HG03025 (cell line): ENCODE data around the gene SREK1IP1.

ENCODE experiments used
- ATAC-seq: cut with Tn5 transposase; IDR thresholded peaks from one replicate; pipeline ENCODE4 v1.9.1; 2021; ENCODE audit warnings: mild to moderate bottlenecking, moderate library complexity; ENCODE audit not compliant: unreplicated experiment, low FRiP score

The SREK1IP1 gene

DNA sequence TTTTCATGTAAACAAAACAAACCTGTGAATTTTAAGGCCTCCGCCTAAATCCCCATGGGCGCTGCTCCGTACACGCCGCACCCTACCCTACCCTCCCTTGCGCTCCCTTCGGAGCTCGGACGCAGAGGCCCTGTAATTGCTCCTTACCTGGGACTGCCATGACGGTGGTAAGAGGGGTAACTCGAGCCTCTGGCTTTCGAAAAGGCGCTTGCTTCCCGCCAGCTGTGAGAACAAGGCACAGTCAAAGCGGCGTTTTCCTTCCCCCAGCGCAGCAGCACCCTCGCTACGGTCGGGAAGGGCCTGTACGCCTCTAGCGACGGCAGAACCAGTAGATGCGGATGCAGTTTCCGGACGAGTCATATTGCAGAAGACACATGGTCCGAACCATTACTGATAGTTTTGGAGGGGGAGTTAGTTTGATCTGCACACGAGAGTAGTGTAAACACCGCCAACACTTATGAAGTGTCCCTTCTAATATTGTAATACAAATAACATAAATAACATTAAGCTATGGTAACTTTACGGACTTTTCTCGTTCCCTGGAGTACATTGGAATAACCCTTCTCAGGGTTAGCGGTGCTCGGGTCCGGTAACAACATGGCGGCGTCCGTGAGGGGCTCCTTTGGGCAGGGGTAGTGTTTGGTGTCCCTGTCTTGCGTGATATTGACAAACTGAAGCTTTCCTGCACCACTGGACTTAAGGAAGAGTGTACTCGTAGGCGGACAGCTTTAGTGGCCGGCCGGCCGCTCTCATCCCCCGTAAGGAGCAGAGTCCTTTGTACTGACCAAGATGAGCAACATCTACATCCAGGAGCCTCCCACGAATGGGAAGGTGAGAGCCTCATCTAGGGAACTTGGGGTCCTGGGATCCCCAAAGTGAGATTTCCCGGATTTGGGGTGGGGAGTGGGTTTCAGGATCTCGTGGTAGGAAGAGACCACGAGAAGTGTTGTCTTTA lies at the start of gene SREK1IP1, which contains the start of gene CWC27:
Gene SREK1IP1, minus strand, starts transcription at position 334 of the 955 bp plus-strand sequence. Its CDS starts 174 bp downstream, at position 160.
Gene CWC27, plus strand, starts transcription at position 573 of the 955 bp plus-strand sequence. Its CDS starts 217 bp downstream, at position 790.
- peak; percentile 94 for ATAC-seq

DNA sequence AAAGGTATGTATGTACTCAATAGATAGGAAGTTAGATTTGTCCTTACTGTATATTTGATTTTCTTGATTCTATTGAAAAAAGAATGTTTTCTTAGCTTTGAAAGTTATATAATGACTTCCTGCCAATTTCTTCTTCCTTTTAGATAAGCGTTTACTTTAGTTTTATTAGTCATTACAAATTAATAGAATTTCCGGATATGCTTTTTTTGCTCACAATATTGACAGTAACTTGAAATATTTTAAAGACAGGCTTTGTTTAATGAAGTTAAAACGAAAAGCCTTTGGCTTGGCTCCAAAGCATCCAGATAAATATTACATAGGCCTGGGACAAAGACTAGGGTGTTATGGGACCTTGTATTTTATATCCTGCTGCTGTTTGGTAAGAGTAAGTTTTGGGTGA lies 49.8 kb upstream of the SREK1IP1 start:
- no peak for ATAC-seq

DNA sequence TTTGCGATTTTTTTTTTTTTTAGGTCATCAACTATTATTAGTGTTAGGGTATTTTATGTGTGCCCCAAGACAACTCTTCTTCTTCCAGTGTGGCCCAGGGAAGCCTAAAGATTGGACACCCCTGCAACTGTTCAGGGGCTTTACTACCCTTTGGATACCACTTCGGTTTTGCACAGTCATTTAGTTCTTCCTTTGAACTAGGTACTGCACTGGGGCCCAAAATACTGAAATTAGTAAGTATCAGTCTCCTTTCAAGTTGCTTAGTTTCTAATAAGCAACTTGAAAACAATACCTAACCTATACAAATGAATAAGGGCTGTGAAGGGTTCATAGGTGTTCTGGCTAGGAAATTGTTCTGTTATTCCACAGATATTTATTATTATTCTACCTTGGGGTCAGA lies 45.6 kb upstream of the SREK1IP1 start:
- ATAC-seq = peak; percentile 92

DNA sequence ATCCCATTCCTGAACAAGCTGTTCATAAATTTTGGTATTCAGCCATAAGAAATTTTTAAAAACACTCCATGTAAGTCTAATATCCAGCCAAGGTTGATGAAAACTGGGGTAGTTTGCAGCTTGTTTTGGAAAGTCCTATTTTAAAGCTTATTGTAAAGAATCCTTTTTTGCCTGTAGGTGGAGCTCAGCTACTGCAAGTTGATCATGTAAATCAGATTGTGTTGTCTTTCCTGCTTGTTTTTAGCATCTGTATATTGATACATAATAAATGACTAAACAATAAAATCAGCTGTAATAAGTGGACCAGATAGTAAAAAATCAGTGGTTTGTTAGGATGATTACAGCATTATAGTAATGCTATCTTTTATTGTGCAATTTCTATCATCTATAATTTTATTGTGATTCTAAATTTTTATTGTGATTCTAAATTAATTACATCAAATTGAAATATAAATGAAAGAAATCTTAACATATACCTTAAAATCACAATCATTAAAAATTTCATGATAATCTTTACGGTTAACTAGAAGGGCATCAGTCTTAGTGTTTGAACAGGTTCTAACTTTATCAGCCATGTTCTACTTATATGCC lies 42.7 kb upstream of the SREK1IP1 start:
- ATAC-seq = no peak

DNA sequence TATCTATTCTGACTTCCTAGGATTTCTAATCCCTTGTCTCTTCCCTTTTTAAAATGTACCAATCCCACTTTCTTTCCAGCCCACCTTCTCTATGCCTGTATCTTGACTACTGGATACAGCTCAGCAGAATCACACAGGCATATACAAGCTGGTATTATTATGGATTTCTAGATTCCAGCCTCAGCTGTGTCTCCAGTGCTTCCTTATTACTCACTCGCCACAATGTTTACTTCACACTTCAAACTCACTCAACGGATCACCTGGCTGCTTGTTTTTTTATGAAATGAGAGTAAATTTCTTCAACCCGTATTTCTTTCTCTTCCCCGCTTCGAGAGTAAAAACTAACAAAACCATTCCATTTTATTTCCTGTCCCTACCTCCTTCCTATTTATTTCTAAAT lies 39.0 kb upstream of the SREK1IP1 start:
- no peak for ATAC-seq

DNA sequence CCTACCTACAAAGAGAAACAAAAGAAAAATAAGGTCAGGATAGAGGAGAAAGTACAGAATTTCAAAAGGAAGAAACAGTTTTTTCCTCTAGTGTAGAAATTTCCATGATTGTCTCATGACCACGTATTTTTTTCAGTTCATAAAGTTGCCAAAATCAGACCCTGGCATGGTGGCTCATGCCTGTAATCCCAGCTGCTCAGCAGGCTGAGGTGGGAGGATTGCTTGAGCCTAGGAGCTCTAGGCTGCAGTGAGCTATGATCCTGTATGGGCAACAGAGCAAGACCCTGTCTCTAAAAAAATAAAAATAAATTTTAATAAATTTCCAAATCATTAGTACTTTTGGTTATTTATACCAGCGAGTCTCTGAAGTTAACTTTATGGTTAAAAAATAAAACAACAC lies 38.0 kb upstream of the SREK1IP1 start:
- no peak for ATAC-seq

DNA sequence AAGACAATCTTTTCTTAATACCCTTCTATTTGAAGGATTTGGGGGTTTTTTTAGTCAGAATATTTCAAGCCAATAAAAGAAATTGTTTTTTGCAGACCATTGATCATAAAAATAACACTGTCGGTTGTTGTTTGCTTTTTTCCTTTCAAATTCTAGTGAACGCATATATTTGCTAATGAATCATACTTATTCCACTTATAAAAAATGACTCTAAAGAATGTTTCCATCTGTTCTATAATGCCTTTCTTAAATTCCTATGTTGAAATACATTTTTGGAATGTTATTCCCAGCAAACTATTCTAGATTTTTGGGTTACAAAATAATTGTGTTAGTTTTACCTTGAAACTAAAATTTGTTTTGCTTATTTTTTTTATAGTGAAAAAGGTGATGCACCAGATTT lies 32.4 kb upstream of the SREK1IP1 start:
- ATAC-seq = no peak

DNA sequence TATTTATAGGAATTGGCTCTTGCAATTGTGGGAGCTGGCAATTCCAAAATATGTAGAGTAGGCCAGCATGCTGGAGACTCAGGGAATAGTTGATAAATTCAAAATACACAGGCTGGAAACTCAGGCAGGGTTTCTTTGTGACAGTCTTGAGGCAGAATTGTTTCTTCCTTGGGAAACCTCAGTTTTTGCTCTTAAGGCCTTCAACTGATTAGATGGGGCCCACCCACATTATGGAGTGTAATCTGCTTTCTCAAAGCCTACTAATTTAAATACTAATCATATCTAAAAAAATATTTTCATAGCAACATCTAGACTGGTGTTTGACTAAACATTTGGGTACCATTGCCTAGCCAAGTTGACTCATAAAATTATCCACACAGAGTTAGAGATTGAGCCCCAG lies 27.8 kb upstream of the SREK1IP1 start:
- ATAC-seq = no peak

DNA sequence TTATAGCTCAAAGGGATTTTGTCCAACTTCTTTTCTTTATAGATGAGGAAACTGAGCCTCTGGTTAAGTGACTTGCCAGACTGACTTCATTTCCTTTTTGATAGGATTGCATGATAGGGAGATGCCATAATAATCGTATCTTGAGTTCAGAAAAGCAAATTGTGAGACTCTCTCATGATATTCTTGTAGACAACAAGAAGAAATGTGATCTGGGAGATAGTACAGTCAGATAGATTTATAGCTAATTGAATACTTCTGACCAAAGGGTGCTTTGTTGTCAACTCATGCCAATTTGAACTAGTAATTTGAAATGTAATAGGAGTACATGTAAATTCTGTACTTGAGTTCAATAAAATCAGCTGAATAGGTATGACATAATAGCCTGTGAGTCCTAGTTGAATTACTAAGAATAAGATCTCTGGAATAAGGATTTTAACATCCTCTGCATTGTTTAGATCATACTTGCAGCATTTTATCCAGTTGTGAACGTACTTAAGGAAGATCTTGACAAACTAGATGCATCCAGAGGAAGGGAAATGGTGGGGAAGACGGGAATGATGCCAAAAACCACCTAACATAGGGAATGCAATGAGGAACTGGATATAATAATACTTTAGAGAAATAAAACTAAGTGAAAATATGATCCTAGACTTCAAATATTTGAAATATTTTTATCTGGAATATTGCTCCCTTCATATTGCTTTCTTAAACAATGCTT lies 25.7 kb upstream of the SREK1IP1 start:
- no peak for ATAC-seq

DNA sequence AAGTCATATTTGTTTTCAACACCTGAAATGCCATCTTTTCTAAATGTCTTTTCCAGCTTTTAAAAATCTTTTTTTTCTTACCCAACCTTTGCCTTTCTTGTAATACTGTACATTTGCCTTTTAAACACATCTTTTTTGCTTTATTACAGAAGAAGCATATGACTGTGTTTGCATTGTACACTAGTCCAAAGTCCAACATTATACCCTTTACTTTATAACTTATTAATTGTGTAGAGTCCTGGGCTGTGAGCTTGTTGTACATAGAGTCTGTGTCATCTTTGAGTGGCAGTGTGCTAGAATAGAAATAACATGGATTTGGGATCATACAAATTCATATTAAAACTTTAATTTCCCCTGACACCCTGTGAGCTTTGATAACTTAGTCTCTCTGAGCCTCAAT lies 24.0 kb upstream of the SREK1IP1 start:
- no peak for ATAC-seq

DNA sequence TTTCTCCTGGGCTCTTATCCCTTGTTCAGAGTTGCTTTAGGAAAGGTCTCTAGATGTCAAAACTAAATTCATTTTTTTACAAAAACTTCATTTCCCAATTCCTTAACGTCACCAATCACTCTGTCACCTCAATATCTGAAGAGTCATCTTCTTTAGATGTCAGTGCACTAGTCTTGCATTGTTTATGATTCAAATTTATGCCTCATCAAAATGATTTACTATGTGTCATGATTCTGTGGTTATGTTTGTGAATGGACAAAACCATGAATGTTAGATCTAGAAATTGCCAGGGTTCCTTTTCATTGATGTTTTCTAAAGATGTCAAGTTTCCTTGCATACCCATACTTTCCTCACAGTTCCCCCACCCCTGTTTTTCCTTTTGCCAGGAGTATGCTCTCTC lies 21.7 kb upstream of the SREK1IP1 start:
- ATAC-seq = no peak

DNA sequence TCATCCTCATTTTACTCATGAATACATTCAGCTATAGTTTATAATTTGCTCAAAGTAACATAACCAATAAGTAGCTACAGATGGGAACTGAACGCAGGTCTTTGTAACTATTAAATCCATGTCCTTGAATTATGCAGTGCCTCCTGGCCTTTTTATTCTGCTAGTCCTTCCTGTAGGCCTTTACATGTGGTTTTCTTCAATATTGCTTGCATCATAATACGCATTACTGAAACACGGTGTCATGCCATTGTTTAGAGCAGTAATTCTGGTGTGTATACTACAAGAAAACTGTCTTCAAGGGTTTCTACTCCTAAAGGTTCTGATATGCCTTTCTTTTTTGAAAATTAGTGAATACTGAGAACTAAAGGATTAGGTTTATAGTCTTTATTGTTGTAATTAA lies 21.0 kb upstream of the SREK1IP1 start:
- ATAC-seq = no peak

DNA sequence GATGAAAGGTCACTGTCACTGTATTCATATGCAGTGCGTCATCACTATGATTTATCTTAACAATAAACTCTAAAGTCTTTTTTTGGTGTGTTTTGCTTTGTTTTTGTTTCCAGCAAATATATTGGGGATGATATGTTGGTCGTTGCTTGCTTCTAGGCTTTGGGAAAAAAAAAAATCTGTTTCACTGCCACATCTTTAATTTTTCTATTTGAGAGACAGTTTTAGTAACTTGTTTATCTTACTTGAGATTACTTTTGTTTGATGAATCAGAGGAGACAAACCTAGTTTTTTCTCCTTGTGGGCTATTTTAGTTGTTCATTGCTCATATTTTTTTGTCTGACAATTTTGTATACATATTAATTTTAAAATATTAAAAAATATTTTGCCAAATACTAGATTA lies 19.7 kb upstream of the SREK1IP1 start:
- no peak for ATAC-seq

DNA sequence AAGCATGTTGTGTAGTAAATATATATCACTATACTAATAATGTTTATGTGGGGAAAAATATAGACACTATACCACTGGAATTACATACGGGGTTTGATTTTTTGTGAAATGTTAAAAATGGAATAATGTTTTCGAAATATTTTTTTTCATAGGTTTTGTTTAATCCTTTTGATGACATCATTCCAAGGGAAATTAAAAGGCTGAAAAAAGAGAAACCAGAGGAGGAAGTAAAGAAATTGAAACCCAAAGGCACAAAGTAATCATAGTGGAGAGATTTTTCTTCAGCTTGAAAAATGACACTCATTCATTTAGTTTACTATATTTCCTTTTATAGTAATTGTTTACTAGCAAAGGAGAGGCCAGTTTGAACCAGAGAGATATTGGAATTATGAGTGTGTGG lies 17.9 kb upstream of the SREK1IP1 start:
- no peak for ATAC-seq

DNA sequence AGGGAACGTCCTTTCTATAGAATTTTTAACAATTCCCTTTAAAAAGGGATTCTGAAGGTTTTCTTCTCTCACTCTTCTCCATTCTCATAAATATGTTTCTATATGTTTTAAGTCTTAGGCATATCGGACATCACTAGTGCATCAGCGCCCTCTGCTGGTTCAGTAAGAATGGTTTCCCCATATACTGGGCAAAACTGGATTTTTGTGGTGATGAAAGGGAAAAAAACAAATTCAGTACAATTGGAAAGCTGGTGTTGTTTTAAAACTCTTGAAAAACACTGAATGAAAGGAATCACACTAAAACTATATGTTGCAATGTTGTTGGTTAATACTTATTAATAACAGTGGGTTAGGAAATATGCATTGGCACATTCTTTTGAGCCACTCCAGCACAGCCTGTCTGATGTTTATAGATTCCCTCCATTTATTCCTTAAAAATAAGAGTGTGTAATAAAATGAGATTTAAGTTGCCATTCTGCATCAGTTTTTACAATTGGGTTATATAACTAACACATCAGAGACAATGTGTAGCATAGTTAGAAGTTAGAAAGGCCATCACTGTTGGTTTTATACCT lies 16.0 kb upstream of the SREK1IP1 start:
- peak; percentile 84 for ATAC-seq

DNA sequence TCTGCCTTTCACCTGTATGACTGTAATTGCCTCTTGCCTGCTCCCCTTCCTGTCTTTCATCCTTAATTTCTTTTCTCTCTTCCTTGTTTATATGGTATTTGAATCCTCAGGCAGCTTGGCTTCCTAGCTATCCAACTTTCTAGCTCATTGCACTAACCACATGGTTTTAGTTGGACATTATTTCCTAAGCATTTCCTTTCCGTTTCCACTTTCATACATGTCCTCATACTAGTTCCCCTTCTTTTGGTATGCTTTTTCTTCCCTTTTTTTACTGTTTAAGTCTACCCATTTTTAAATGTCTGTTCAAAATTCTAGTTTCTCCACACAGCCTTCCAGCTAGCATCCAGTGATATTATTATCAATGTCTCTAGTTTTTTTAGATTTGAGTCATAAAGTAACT lies 6.8 kb upstream of the SREK1IP1 start:
- ATAC-seq = no peak

DNA sequence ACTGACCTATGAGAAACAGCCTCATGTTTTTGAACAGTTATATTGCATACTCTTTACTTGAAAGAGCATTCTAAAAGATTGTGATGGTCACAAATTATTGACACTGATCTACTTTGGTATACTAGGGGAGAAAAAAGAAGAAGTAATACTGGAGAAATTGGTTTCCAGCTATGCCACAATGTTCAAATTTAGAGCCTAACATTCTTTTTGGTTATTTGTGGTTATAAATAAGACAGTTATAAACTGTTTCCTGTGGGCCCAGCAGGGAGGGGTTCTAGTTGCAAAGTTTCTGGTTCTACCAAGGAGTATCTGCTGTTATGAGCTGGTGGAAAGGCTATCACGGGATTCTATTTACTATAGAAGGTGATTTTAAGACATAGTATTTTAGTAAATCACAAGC lies 5.0 kb upstream of the SREK1IP1 start:
- ATAC-seq = peak; percentile 72

DNA sequence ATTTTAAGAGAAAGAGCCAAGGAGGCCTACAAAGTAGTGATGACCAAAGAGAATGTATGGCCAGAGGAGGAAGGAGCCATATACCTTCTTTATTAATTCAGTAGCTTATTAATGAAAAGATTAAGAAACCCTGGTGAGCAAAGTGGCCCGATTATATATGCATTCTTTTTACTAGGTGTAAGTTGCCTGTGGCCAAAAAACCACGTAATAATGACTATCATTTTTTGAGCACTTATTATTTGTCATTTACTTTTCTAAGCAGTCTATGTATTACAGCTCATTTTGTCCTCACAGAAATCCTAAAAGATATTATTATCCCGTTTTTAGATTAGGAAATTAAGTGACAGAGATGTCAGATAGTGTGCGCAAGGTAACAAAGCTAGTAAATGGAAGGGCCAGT lies 3.2 kb upstream of the SREK1IP1 start:
- no peak for ATAC-seq

DNA sequence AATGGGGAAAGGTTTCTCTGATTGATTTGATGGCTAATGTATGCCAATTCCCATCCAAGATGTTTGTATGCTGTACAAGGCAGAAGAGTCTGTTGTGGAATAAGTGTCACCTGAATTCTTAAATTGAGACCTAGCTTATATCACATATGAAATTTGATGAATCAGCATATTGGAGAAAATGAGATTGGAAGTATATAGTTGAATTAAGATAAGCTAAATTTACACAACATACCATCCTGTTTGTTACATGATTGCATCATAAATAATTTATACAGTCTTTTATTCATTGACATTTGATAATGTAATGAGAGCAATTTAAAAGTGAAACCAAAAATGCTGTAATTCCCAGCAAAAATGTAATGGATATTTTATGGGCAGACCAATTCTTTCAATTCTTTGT lies 1.4 kb upstream of the SREK1IP1 start:
- ATAC-seq = no peak

DNA sequence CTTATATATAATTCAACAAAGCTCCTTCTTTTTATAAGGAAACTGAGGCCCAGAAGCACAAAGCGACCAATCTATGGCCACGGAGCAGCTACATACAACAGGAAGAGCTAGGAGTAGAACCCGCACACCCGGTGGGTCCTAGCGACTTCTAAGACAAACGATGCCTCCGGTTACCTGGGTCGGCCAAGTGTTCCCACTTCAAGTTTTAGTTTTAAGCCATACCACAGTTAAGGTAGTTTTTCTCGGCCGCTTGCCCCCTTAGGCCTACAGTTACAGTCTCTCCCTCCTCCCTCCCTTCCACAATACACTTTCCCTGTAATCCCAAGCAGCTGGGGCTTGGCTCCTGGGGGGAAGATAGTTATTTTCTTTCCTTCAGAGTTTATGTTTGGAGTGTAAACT lies 533 bp downstream of the SREK1IP1 start:
- peak; percentile 13 for ATAC-seq

DNA sequence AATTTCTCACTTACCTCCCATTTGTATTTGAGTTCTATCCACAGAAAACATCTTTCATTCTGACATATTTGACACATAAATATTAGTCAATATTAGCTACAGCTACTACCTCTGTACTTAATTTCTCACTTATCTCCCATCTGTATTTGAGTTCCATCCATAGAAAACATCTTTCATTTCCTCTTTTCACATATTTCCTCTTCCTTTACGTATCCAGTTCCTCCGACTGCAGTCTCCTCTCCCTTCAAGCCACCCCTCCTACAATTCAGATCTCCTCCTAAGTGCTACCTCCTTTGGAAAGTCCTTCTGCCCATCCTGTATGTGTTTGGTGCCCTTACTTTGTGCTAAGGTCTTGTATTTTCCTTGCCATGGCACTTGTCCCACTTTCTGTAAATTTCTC lies 1.6 kb downstream of the SREK1IP1 start:
- ATAC-seq = no peak
